H9 (cell line): Measurements from ENCODE around the gene RPL26. TPM values are rescaled to one million over a fixed set of nuclear protein-coding genes. Genes with fewer than 3 reads are reported as not detected.
A peak's percentile ranks its signal among the peaks of the same experiment; 100 is the strongest.

Experiments used
- DNase-seq: peaks from one replicate; pipeline ENCODE4 v3.0.0-alpha.2; 2017
- H2AFZ ChIP-seq: one replicate; pipeline ENCODE4 v1.6.1; 2013; ENCODE audit warnings: mild to moderate bottlenecking, low read length, control low read depth, moderate library complexity
- H2AK5ac ChIP-seq: 2 replicates; pipeline ENCODE4 v1.6.1; 2013; ENCODE audit warnings: low read length, control low read depth, mixed read lengths; ENCODE audit not compliant: insufficient read length
- H2BK120ac ChIP-seq: one replicate; pipeline ENCODE4 v1.6.1; 2013; ENCODE audit warnings: low read depth, mild to moderate bottlenecking, low read length, control low read depth, inconsistent platforms; ENCODE audit not compliant: poor library complexity, severe bottlenecking
- H2BK12ac ChIP-seq: 2 replicates; pipeline ENCODE4 v1.6.1; 2013; ENCODE audit warnings: low read length, control low read depth, mixed read lengths, low read depth; ENCODE audit not compliant: insufficient read length
- H2BK15ac ChIP-seq: 2 replicates; pipeline ENCODE4 v1.6.1; 2013; ENCODE audit warnings: low read depth, low read length, control low read depth
- H2BK20ac ChIP-seq: one replicate; pipeline ENCODE4 v1.6.1; 2013; ENCODE audit warnings: low read depth, mild to moderate bottlenecking, low read length, control low read depth, inconsistent platforms; ENCODE audit not compliant: poor library complexity, severe bottlenecking
- H2BK5ac ChIP-seq: 2 replicates; pipeline ENCODE4 v1.6.1; 2013; ENCODE audit warnings: low read length, control low read depth, mixed read lengths; ENCODE audit not compliant: insufficient read length
- H3K14ac ChIP-seq: 2 replicates; pipeline ENCODE4 v1.6.1; 2013; ENCODE audit warnings: low read length, control low read depth; ENCODE audit not compliant: insufficient read depth
- H3K18ac ChIP-seq: 2 replicates; pipeline ENCODE4 v1.6.1; 2013; ENCODE audit warnings: low read depth, mild to moderate bottlenecking, mixed read lengths, low read length, control low read depth; ENCODE audit not compliant: insufficient read length
- H3K23ac ChIP-seq: 2 replicates; pipeline ENCODE4 v1.6.1; 2013; ENCODE audit warnings: low read length, control low read depth, mixed read lengths, low read depth; ENCODE audit not compliant: insufficient read length
- H3K23me2 ChIP-seq: 2 replicates; pipeline ENCODE4 v1.6.1; 2013; ENCODE audit warnings: low read depth, mild to moderate bottlenecking, mixed read lengths, low read length, control low read depth; ENCODE audit not compliant: insufficient read length, poor library complexity, severe bottlenecking
- H3K27ac ChIP-seq: 2 replicates; pipeline ENCODE4 v1.5.1; 2013; ENCODE audit warnings: low read length, control low read depth, mixed read lengths, low read depth; ENCODE audit not compliant: insufficient read length
- H3K27me3 ChIP-seq: 2 replicates; pipeline ENCODE4 v1.6.1; 2013; ENCODE audit warnings: low read length, control low read depth, inconsistent platforms; ENCODE audit not compliant: insufficient read depth
- H3K4ac ChIP-seq: 2 replicates; pipeline ENCODE4 v1.6.1; 2013; ENCODE audit warnings: low read depth, mild to moderate bottlenecking, control low read depth, inconsistent platforms, low read length, moderate library complexity
- H3K4me1 ChIP-seq: 2 replicates; pipeline ENCODE4 v1.6.1; 2013; ENCODE audit warnings: low read length, control low read depth, inconsistent platforms; ENCODE audit not compliant: insufficient read depth
- H3K4me2 ChIP-seq: 2 replicates; pipeline ENCODE4 v1.6.1; 2013; ENCODE audit warnings: low read length, control low read depth, mixed read lengths; ENCODE audit not compliant: insufficient read length, insufficient read depth
- H3K56ac ChIP-seq: 2 replicates; pipeline ENCODE4 v1.6.1; 2013; ENCODE audit warnings: low read depth, mild to moderate bottlenecking, mixed read lengths, low read length, control low read depth; ENCODE audit not compliant: insufficient read length
- H3K79me1 ChIP-seq: 2 replicates; pipeline ENCODE4 v1.6.1; 2013; ENCODE audit warnings: low read depth, mild to moderate bottlenecking, moderate library complexity, low read length, control low read depth, inconsistent platforms; ENCODE audit not compliant: insufficient read depth, poor library complexity, severe bottlenecking
- H3K79me2 ChIP-seq: 2 replicates; pipeline ENCODE4 v1.6.1; 2013; ENCODE audit warnings: low read length, control low read depth, inconsistent platforms; ENCODE audit not compliant: insufficient read depth
- H3K9ac ChIP-seq: 2 replicates; pipeline ENCODE4 v1.6.1; 2013; ENCODE audit warnings: low read length, control low read depth, mixed read lengths; ENCODE audit not compliant: insufficient read length; ENCODE audit errors: extremely low read depth
- H3K9me3 ChIP-seq: one replicate; pipeline ENCODE4 v1.6.1; 2013; ENCODE audit warnings: low read depth, low read length, inconsistent platforms; ENCODE audit not compliant: control insufficient read depth
- H3T11ph ChIP-seq: one replicate; pipeline ENCODE4 v1.6.1; 2013; ENCODE audit warnings: mild to moderate bottlenecking, low read length, control low read depth, inconsistent platforms
- H4K20me1 ChIP-seq: one replicate; pipeline ENCODE4 v1.6.1; 2013; ENCODE audit not compliant: control insufficient read depth, insufficient read length, insufficient read depth
- H4K5ac ChIP-seq: 2 replicates; pipeline ENCODE4 v1.6.1; 2013; ENCODE audit warnings: low read depth, mild to moderate bottlenecking, mixed read lengths, low read length, control low read depth; ENCODE audit not compliant: insufficient read length
- H4K8ac ChIP-seq: replicated peaks from 2 replicates; pipeline ENCODE4 v1.6.1; 2013; ENCODE audit warnings: low read length, control low read depth, mixed read lengths, low read depth; ENCODE audit not compliant: insufficient read length
- H4K91ac ChIP-seq: 2 replicates; pipeline ENCODE4 v1.6.1; 2013; ENCODE audit warnings: low read depth, mild to moderate bottlenecking, moderate library complexity, mixed read lengths, low read length, control low read depth; ENCODE audit not compliant: insufficient read length
- H3K27ac Mint-ChIP-seq, 3 experiments: 2 replicates in 2 of 3; 3 replicates in 1 of 3; pipeline ENCODE4 v1.8.0; 2020 to 2021; ENCODE audit warnings: mixed read lengths in 3 of 3, mild to moderate bottlenecking in 1 of 3, moderate library complexity in 1 of 3
- H3K27me3 Mint-ChIP-seq: 2 replicates; pipeline ENCODE4 v1.8.0; 2021; ENCODE audit warnings: low read depth, mild to moderate bottlenecking, moderate library complexity, mixed read lengths
- H3K36me3 Mint-ChIP-seq, 3 experiments: 2 replicates in 2 of 3; 3 replicates in 1 of 3; pipeline ENCODE4 v1.8.0; 2020 to 2021; ENCODE audit warnings: low read depth in 3 of 3, mixed read lengths in 3 of 3; ENCODE audit not compliant: insufficient read depth in 1 of 3
- H3K4me1 Mint-ChIP-seq, 2 experiments: 2 replicates each; pipeline ENCODE4 v1.8.0; 2020; ENCODE audit warnings: mixed read lengths in 2 of 2
- H3K4me3 Mint-ChIP-seq, 2 experiments: 2 replicates in 1 of 2; 3 replicates in 1 of 2; pipeline ENCODE4 v1.8.0; 2020 to 2021; ENCODE audit warnings: mild to moderate bottlenecking in 2 of 2, mixed read lengths in 2 of 2, moderate library complexity in 1 of 2
- H3K9me3 Mint-ChIP-seq, 2 experiments: 2 replicates in 1 of 2; 3 replicates in 1 of 2; pipeline ENCODE4 v1.8.0; 2020; ENCODE audit warnings: mild to moderate bottlenecking in 2 of 2, mixed read lengths in 2 of 2, moderate library complexity in 1 of 2
- WGBS: extraction: QIAGEN DNeasy Blood & Tissue Kit; methylation state at CpG from one replicate; pipeline ENCODE4 v1.1.7; 2013; ENCODE audit warnings: missing lambda C conversion rate, low lambda C conversion rate, mixed read lengths; ENCODE audit not compliant: insufficient read length; ENCODE audit errors: extremely low coverage; 5-methylcytosine and 5-hydroxymethylcytosine counted together
- total RNA-seq: library from RNA; stranded (reverse); gene quantifications from 2 replicates; pipeline ENCODE4 v1.2.1, GENCODE V29; 2021
- TF ChIP-seq, protein P1 (sequence below): fragments of 200-600 bp; sonication (generic); conservative IDR thresholded peaks from 3 replicates; pipeline ENCODE4 v1.8.0; 2021; ENCODE audit warnings: antibody characterized with exemption, mild to moderate bottlenecking

RPL26 gene
- total RNA-seq, 1 experiment from 2014 or later = 2,434 TPM

DNA sequence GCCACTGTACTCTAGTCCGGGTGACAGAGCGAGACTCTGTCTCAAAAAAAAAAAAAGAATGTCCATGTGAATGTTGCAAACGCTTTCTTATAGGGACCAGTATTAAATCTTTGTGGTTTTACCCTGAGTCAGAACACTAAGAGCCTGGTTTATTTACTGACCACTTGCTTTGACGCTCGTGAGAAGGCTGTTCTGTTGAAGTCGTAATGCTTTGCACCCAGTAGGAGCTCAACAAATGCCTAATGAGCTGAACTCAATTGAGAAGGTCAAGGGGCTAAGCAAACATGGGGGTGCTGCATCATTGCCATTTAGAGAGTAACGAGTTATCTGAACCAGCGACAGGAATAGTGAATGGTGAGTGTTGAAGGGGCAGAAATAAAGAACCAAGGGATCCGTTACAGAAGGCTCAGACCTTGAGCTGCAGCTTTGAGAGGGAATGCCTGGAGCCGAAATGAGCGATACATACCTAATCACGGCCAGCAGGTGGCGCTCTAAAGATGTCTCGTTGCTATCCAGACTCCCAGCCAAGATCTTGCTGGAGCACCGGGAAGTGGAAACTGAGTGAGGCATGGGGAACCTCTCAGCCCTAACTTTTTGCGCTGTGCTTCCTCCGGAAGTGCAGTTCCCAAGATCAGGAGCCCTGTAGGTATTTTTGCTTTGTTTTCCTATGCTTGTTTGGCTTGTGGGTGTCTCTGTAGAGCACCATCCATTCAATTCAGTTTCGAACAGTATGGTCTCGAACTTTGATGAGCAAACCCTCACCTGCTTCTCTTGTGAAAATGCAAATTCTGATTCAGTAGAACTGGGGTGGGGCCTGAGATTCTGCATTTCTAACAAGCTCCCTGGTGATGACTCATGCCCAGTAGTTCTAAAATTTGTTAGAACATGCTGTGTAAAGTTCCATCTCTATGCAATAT is 27.2 kb upstream of the RPL26 start:
- Histone ChIP-seq H3K79me1 (no peaks in the 10 kb centered on the region), H4K5ac (no peak overlapping the region), H3K23me2 (no peaks in the 10 kb centered on the region), H4K20me1 (no peaks in the 10 kb centered on the region), H2BK12ac (no peak overlapping the region), H3K9ac (no peak overlapping the region), H2BK120ac (no peak overlapping the region), H3K79me2 (no peaks in the 10 kb centered on the region), H4K91ac (no peak overlapping the region), H4K8ac (no peak overlapping the region), H3K18ac (no peak overlapping the region), H2AFZ (peak overlapping the region; percentile 82), H3K4me1 (no peaks in the 10 kb centered on the region), H3K27ac (no peak overlapping the region), H3T11ph (no peak overlapping the region), H3K56ac (no peak overlapping the region), H2AK5ac (no peak overlapping the region), H2BK15ac (no peak overlapping the region), H3K9me3 (no peaks in the 10 kb centered on the region), H3K14ac (no peak overlapping the region), H3K4me2 (peak overlapping the region; percentile 10), H3K4ac (no peak overlapping the region), H3K23ac (no peak overlapping the region), H2BK20ac (no peak overlapping the region), H2BK5ac (no peak overlapping the region), H3K27me3 (no peaks in the 10 kb centered on the region)
- peaks cover 2% of the 10 kb centered on the region; the same call in 1 of the 2 replicates for H3K27me3 Mint-ChIP-seq
- no peaks in the 10 kb centered on the region for H3K9me3 Mint-ChIP-seq
- DNase-seq = peak; percentile 95
- H3K36me3 Mint-ChIP-seq = no peaks in the 10 kb centered on the region
- peaks cover 14 to 15% of the 10 kb centered on the region in 2 experiments for H3K4me1 Mint-ChIP-seq
- TF ChIP-seq, protein P1, sequence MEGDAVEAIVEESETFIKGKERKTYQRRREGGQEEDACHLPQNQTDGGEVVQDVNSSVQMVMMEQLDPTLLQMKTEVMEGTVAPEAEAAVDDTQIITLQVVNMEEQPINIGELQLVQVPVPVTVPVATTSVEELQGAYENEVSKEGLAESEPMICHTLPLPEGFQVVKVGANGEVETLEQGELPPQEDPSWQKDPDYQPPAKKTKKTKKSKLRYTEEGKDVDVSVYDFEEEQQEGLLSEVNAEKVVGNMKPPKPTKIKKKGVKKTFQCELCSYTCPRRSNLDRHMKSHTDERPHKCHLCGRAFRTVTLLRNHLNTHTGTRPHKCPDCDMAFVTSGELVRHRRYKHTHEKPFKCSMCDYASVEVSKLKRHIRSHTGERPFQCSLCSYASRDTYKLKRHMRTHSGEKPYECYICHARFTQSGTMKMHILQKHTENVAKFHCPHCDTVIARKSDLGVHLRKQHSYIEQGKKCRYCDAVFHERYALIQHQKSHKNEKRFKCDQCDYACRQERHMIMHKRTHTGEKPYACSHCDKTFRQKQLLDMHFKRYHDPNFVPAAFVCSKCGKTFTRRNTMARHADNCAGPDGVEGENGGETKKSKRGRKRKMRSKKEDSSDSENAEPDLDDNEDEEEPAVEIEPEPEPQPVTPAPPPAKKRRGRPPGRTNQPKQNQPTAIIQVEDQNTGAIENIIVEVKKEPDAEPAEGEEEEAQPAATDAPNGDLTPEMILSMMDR = peak; percentile 95
- H3K4me3 Mint-ChIP-seq = no peak overlapping the region
- H3K27ac Mint-ChIP-seq = no peak overlapping the region; a peak in 1 of 7 replicates
- no CpG with 5 or more reads among the region's 19 CpGs for WGBS
